CD14-positive monocyte (primary cell): ENCODE results near the gene QTRT2. TPM values are rescaled to one million over a fixed set of nuclear protein-coding genes. Genes with fewer than 3 reads are reported as not detected.

Source experiments
- DNase-seq, 3 donors: peaks; one replicate each; pipeline ENCODE4 v3.0.0-alpha.2; 2011 to 2022
- H2AFZ ChIP-seq: 2 replicates; pipeline ENCODE4 v1.6.0; 2012; ENCODE audit warnings: mild to moderate bottlenecking, low read depth, low read length, inconsistent platforms; ENCODE audit not compliant: insufficient read depth, poor library complexity, severe bottlenecking
- H3K27ac ChIP-seq, 2 donors: 1 replicate in 1 of 2; 2 replicates in 1 of 2; pipeline ENCODE4 v1.5.1; 2012 to 2013; ENCODE audit warnings: low read length in 2 of 2, control low read depth in 1 of 2, inconsistent platforms in 1 of 2, low read depth in 1 of 2, mild to moderate bottlenecking in 1 of 2
- H3K27me3 ChIP-seq, 2 donors: one replicate each; pipeline versions ENCODE4 v1.6.0 to v1.6.1; 2011 to 2013; ENCODE audit warnings: low read length in 2 of 2; ENCODE audit not compliant: control insufficient read depth in 2 of 2, insufficient read depth in 2 of 2
- H3K36me3 ChIP-seq, 2 donors: replicated peaks in 1 of 2; 1 replicate in 1 of 2; 2 replicates in 1 of 2; pipeline versions ENCODE4 v1.5.1 to v1.6.1; 2012 to 2013; ENCODE audit warnings: low read length in 2 of 2, control low read depth in 1 of 2, inconsistent platforms in 1 of 2, mild to moderate bottlenecking in 1 of 2; ENCODE audit not compliant: insufficient read depth in 2 of 2, control insufficient read depth in 1 of 2
- H3K4me1 ChIP-seq, 2 donors: 1 replicate in 1 of 2; 2 replicates in 1 of 2; pipeline versions ENCODE4 v1.5.1 to v1.6.1; 2012 to 2013; ENCODE audit warnings: low read length in 2 of 2, control low read depth in 1 of 2, inconsistent platforms in 1 of 2, mild to moderate bottlenecking in 1 of 2, moderate library complexity in 1 of 2; ENCODE audit not compliant: insufficient read depth in 2 of 2, control insufficient read depth in 1 of 2
- H3K4me2 ChIP-seq: replicated peaks from 2 replicates; pipeline ENCODE3; 2012; ENCODE audit warnings: low read length, moderate library complexity, mild to moderate bottlenecking; ENCODE audit not compliant: poor library complexity, severe bottlenecking; ENCODE audit errors: extremely low read depth
- H3K4me3 ChIP-seq, 3 experiments: fragments of 200-600 bp in 1 of 3; sonication (generic) in 1 of 3; replicated peaks in 1 of 3; 1 replicate in 2 of 3; 2 replicates in 1 of 3; pipeline ENCODE4 v1.5.1; 2011 to 2013; ENCODE audit warnings: low read length in 3 of 3, mild to moderate bottlenecking in 3 of 3, control low read depth in 2 of 3, low read depth in 2 of 3, inconsistent platforms in 1 of 3, moderate library complexity in 1 of 3
- H3K79me2 ChIP-seq: 2 replicates; pipeline ENCODE4 v1.6.0; 2012; ENCODE audit warnings: mild to moderate bottlenecking, control low read depth, inconsistent platforms, low read length, moderate library complexity; ENCODE audit not compliant: insufficient read depth
- H3K9ac ChIP-seq: 2 replicates; pipeline ENCODE4 v1.6.0; 2017; ENCODE audit warnings: low read length, mild to moderate bottlenecking; ENCODE audit not compliant: insufficient read depth, poor library complexity, severe bottlenecking
- H3K9me3 ChIP-seq, 2 donors: replicated peaks in 1 of 2; 1 replicate in 1 of 2; 2 replicates in 1 of 2; pipeline versions ENCODE4 v1.5.1 to v1.6.1; 2012 to 2013; ENCODE audit warnings: low read length in 2 of 2, control low read depth in 1 of 2; ENCODE audit not compliant: control insufficient read depth in 1 of 2, insufficient read depth in 1 of 2
- H4K20me1 ChIP-seq: 2 replicates; pipeline ENCODE4 v1.6.0; 2012; ENCODE audit warnings: mild to moderate bottlenecking, low read length, control low read depth, moderate library complexity; ENCODE audit not compliant: insufficient read depth
- H3K27ac Mint-ChIP-seq, 7 donors: one replicate each; pipeline ENCODE4 v1.8.0; 2020; ENCODE audit warnings: mild to moderate bottlenecking in 7 of 7, mixed read lengths in 7 of 7, moderate library complexity in 6 of 7, inconsistent platforms in 2 of 7
- H3K27me3 Mint-ChIP-seq, 3 donors: one replicate each; pipeline ENCODE4 v1.8.0; 2021 to 2022; ENCODE audit warnings: low read depth in 3 of 3, mild to moderate bottlenecking in 3 of 3, mixed read lengths in 3 of 3, moderate library complexity in 3 of 3, inconsistent platforms in 1 of 3
- H3K36me3 Mint-ChIP-seq, 2 donors: one replicate each; pipeline ENCODE4 v1.8.0; 2020; ENCODE audit warnings: mixed read lengths in 2 of 2, inconsistent platforms in 1 of 2, mild to moderate bottlenecking in 1 of 2
- H3K4me1 Mint-ChIP-seq: one replicate; pipeline ENCODE4 v1.8.0; 2020; ENCODE audit warnings: mild to moderate bottlenecking, mixed read lengths
- H3K4me3 Mint-ChIP-seq, 2 donors: one replicate each; pipeline ENCODE4 v1.8.0; 2020; ENCODE audit warnings: mild to moderate bottlenecking in 2 of 2, mixed read lengths in 2 of 2, moderate library complexity in 1 of 2
- H3K9me3 Mint-ChIP-seq, 7 donors: one replicate each; pipeline ENCODE4 v1.8.0; 2020 to 2022; ENCODE audit warnings: mixed read lengths in 7 of 7, mild to moderate bottlenecking in 6 of 7, moderate library complexity in 6 of 7, inconsistent platforms in 2 of 7
- CTCF ChIP-seq: fragments of 200-600 bp; IDR thresholded peaks from one replicate; pipeline ENCODE4 v1.8.0; 2022; ENCODE audit warnings: antibody characterized with exemption, mild to moderate bottlenecking
- intact Hi-C, 2 donors: fragments of 100-400 bp; cut with micrococcal nuclease; formaldehyde crosslinking; loops; one replicate each; pipeline versions ENCODE4 v1.15.0 to v1.15.1; 2023
- polyA plus RNA-seq, 3 donors: library from polyadenylated mRNA; depleted of rRNA in 1 of 3; unstranded in 2 of 3; stranded (reverse) in 1 of 3; fragments of 300-500 nt in 2 of 3; fragments of >200 nt in 1 of 3; fragmentation: Illumina TruSeq in 2 of 3; gene quantifications; 1 replicate in 2 of 3; 2 replicates in 1 of 3; pipeline ENCODE4 v1.2.3, GENCODE V29; 2012 to 2021

The QTRT2 gene
- polyA plus RNA-seq, 3 donors = 14.5 to 16.7 (median 15.9) TPM

- H3K27ac Mint-ChIP-seq = no peak overlapping the region
- no peaks in the 10 kb centered on the region for H3K4me1 Mint-ChIP-seq
- intact Hi-C loops = no loop called here
- Histone ChIP-seq H3K9me3 (no peaks in the 10 kb centered on the region), H3K27me3 (no peaks in the 10 kb centered on the region), H3K79me2 (no peaks in the 10 kb centered on the region), H2AFZ (no peak overlapping the region), H3K27ac (peak overlapping the region in 1 of 2 donors; percentile 37), H3K36me3 (peaks cover 92 to 100% of the 10 kb centered on the region in 2 donors), H3K4me1 (no peaks in the 10 kb centered on the region), H4K20me1 (no peaks in the 10 kb centered on the region), H3K4me3 (no peak overlapping the region), H3K4me2 (no peak overlapping the region), H3K9ac (no peak overlapping the region)
- TF ChIP-seq CTCF = no peak
- peaks cover 87 to 100% of the 10 kb centered on the region in 2 donors for H3K36me3 Mint-ChIP-seq
- H3K9me3 Mint-ChIP-seq = no peaks in the 10 kb centered on the region
- H3K4me3 Mint-ChIP-seq = no peak overlapping the region
- no peaks in the 10 kb centered on the region for H3K27me3 Mint-ChIP-seq
- no peak for DNase-seq
Observed at GRCh38 chr3:114080201-114080600, 23.7 kb downstream of the QTRT2 start.

- TF ChIP-seq CTCF = no peak
- Histone ChIP-seq H3K36me3 (peaks cover 92 to 100% of the 10 kb centered on the region in 2 donors), H3K9ac (no peak overlapping the region), H2AFZ (no peak overlapping the region), H3K4me1 (no peaks in the 10 kb centered on the region), H4K20me1 (no peaks in the 10 kb centered on the region), H3K27ac (no peak overlapping the region), H3K4me2 (no peak overlapping the region), H3K4me3 (no peak overlapping the region), H3K27me3 (no peaks in the 10 kb centered on the region), H3K9me3 (no peaks in the 10 kb centered on the region), H3K79me2 (no peaks in the 10 kb centered on the region)
- peaks cover 87 to 100% of the 10 kb centered on the region in 2 donors for H3K36me3 Mint-ChIP-seq
- no peak overlapping the region for H3K27ac Mint-ChIP-seq
- intact Hi-C loops = no loop called here
- DNase-seq = no peak
- no peaks in the 10 kb centered on the region for H3K27me3 Mint-ChIP-seq
- no peaks in the 10 kb centered on the region for H3K4me1 Mint-ChIP-seq
- no peak overlapping the region for H3K4me3 Mint-ChIP-seq
- H3K9me3 Mint-ChIP-seq = no peaks in the 10 kb centered on the region
Observed at GRCh38 chr3:114081037-114081436, 24.5 kb downstream of the QTRT2 start.
